Measurements from ENCODE around the gene XDH.

- TF ChIP-seq CTCF (IDR thresholded peaks at IDR 0.05; ENCODE audit: insufficient read depth, low read length) (no peak), GABPA (IDR thresholded peaks at IDR 0.05; ENCODE audit: low read depth) (no peak)
These were observed 26.7 kb downstream of the XDH start for GRCh38 chr2:31387850-31388249.

All from HL-60 (cell line).